A549 (cell line): Measurements from ENCODE around the gene NUDC. TPM values are rescaled to one million over a fixed set of nuclear protein-coding genes. Genes with fewer than 3 reads are reported as not detected.

Experiments used
- BHLHE40 ChIP-seq: IDR thresholded peaks from 2 replicates; pipeline ENCODE4 v1.6.1; 2012; ENCODE audit warnings: low read depth, low read length, inconsistent platforms
- CBX2 ChIP-seq: fragments of 200-600 bp; sonication (generic); IDR thresholded peaks from 2 replicates; pipeline ENCODE4 v1.6.1; 2016; ENCODE audit warnings: low read depth, mild to moderate bottlenecking, borderline replicate concordance
- CEBPB ChIP-seq, 2 experiments: fragments of >200 bp in 1 of 2; sonication (Bioruptor Twin) in 1 of 2; formaldehyde crosslinking in 1 of 2; IDR thresholded peaks; 2 replicates each; pipeline ENCODE4 v1.6.1; 2012 to 2016
- CHD2 ChIP-seq: fragments of 150-350 bp; IDR thresholded peaks from 2 replicates; pipeline ENCODE4 v1.6.1; 2014; ENCODE audit warnings: low read length; ENCODE audit not compliant: partially characterized antibody
- CHD4 ChIP-seq: fragments of 200-600 bp; sonication (generic); IDR thresholded peaks from 2 replicates; pipeline ENCODE4 v1.6.1; 2016; ENCODE audit warnings: antibody characterized with exemption, mild to moderate bottlenecking, borderline replicate concordance
- EHMT2 ChIP-seq: fragments of 200-600 bp; sonication (generic); IDR thresholded peaks from 2 replicates; pipeline ENCODE4 v1.6.1; 2016; ENCODE audit warnings: antibody characterized with exemption, low read depth, mild to moderate bottlenecking, moderate library complexity
- EP300 ChIP-seq, 2 experiments: fragments of >200 bp; sonication (Bioruptor Twin); formaldehyde crosslinking; IDR thresholded peaks; 2 replicates in 1 of 2; 3 replicates in 1 of 2; pipeline ENCODE4 v1.6.1; 2016 to 2017
- ESRRA ChIP-seq: fragments of 150-350 bp; IDR thresholded peaks from 2 replicates; pipeline ENCODE4 v1.6.1; 2014; ENCODE audit warnings: mild to moderate bottlenecking, low read length, borderline replicate concordance
- FOSB ChIP-seq: fragments of 250-450 bp; sonication (Bioruptor Pico); IDR thresholded peaks from 2 replicates; pipeline ENCODE4 v1.5.0; 2020; ENCODE audit warnings: mild to moderate bottlenecking, moderate library complexity
- FOXS1 ChIP-seq: fragments of 250-450 bp; sonication (Bioruptor Pico); IDR thresholded peaks from 2 replicates; pipeline ENCODE4 v1.5.0; 2020; ENCODE audit warnings: mild to moderate bottlenecking, moderate library complexity
- HDAC2 ChIP-seq: fragments of 200-600 bp; sonication (generic); IDR thresholded peaks from 2 replicates; pipeline ENCODE4 v1.6.1; 2016
- HES2 ChIP-seq: fragments of >200 bp; sonication (Bioruptor Twin); formaldehyde crosslinking; IDR thresholded peaks from 2 replicates; pipeline ENCODE4 v1.6.1; 2016
- HOXA7 ChIP-seq: fragments of 250-450 bp; sonication (Bioruptor Pico); IDR thresholded peaks from 2 replicates; pipeline ENCODE4 v1.5.0; 2020; ENCODE audit warnings: mild to moderate bottlenecking, moderate library complexity
- HOXB13 ChIP-seq: fragments of 250-450 bp; sonication (Bioruptor Pico); IDR thresholded peaks from 2 replicates; pipeline ENCODE4 v1.5.0; 2020; ENCODE audit warnings: low read depth, mild to moderate bottlenecking, moderate library complexity
- JUN ChIP-seq, 2 experiments: fragments of >200 bp; sonication (Bioruptor Twin); formaldehyde crosslinking; IDR thresholded peaks; 2 replicates in 1 of 2; 3 replicates in 1 of 2; pipeline ENCODE4 v1.6.1; 2016 to 2017
- KDM5A ChIP-seq: fragments of 200-600 bp; sonication (generic); IDR thresholded peaks from 2 replicates; pipeline ENCODE4 v1.6.1; 2016; ENCODE audit warnings: antibody characterized with exemption, mild to moderate bottlenecking
- MAFK ChIP-seq: fragments of 450-650 bp; IDR thresholded peaks from 2 replicates; pipeline ENCODE4 v1.6.1; 2014; ENCODE audit not compliant: partially characterized antibody
- MAZ ChIP-seq: fragments of 150-350 bp; IDR thresholded peaks from 2 replicates; pipeline ENCODE4 v1.6.1; 2014; ENCODE audit warnings: antibody characterized with exemption, low read depth, low read length, borderline replicate concordance
- MYC ChIP-seq: IDR thresholded peaks from 2 replicates; pipeline ENCODE4 v1.6.1; 2012; ENCODE audit warnings: mild to moderate bottlenecking, inconsistent platforms, low read length, improper control_type of control experiment, borderline replicate concordance
- NFE2L2 ChIP-seq: fragments of 150-350 bp; conservative IDR thresholded peaks from 2 replicates; pipeline ENCODE4 v1.6.1; 2014; ENCODE audit warnings: low read length
- NPAS2 ChIP-seq: fragments of 250-450 bp; sonication (Bioruptor Pico); IDR thresholded peaks from 2 replicates; pipeline ENCODE4 v1.8.0; 2022; ENCODE audit warnings: mild to moderate bottlenecking, moderate library complexity, borderline replicate concordance
- PHF8 ChIP-seq: fragments of 200-600 bp; sonication (generic); IDR thresholded peaks from 2 replicates; pipeline ENCODE4 v1.6.1; 2016; ENCODE audit warnings: low read depth, mild to moderate bottlenecking, antibody characterized with exemption, moderate library complexity, borderline replicate concordance
- POLR2A ChIP-seq: IDR thresholded peaks from 2 replicates; pipeline ENCODE4 v1.6.1; 2012; ENCODE audit warnings: mild to moderate bottlenecking, low read length
- RAD21 ChIP-seq, 2 experiments: fragments of >200 bp in 1 of 2; sonication (Bioruptor Twin) in 1 of 2; formaldehyde crosslinking in 1 of 2; IDR thresholded peaks in 1 of 2; conservative IDR thresholded peaks in 1 of 2; 2 replicates in 1 of 2; 3 replicates in 1 of 2; pipeline ENCODE4 v1.6.1; 2012 to 2018; ENCODE audit warnings: inconsistent platforms in 1 of 2
- RARB ChIP-seq: fragments of 250-450 bp; sonication (Bioruptor Pico); IDR thresholded peaks from 2 replicates; pipeline ENCODE4 v1.8.0; 2021; ENCODE audit warnings: mild to moderate bottlenecking, moderate library complexity
- RNF2 ChIP-seq: fragments of 200-600 bp; sonication (generic); IDR thresholded peaks from 2 replicates; pipeline ENCODE4 v1.6.1; 2016; ENCODE audit warnings: low read depth, mild to moderate bottlenecking, antibody characterized with exemption, moderate library complexity, borderline replicate concordance
- SMC3 ChIP-seq: fragments of >200 bp; sonication (Bioruptor Twin); formaldehyde crosslinking; IDR thresholded peaks from 3 replicates; pipeline ENCODE4 v1.6.1; 2018; ENCODE audit warnings: inconsistent platforms
- SREBF2 ChIP-seq: fragments of 450-650 bp; IDR thresholded peaks from 2 replicates; pipeline ENCODE4 v1.6.1; 2014; ENCODE audit warnings: mild to moderate bottlenecking, moderate library complexity
- TFCP2L1 ChIP-seq: fragments of 250-450 bp; sonication (Bioruptor Pico); IDR thresholded peaks from 2 replicates; pipeline ENCODE4 v1.5.0; 2021; ENCODE audit warnings: mild to moderate bottlenecking
- TP53 ChIP-seq: fragments of 250-450 bp; sonication (Bioruptor Pico); IDR thresholded peaks from 2 replicates; pipeline ENCODE4 v1.5.0; 2021; ENCODE audit warnings: mild to moderate bottlenecking, moderate library complexity
- ZC3H11A ChIP-seq: fragments of 450-650 bp; IDR thresholded peaks from 2 replicates; pipeline ENCODE4 v1.6.1; 2014; ENCODE audit warnings: antibody characterized with exemption, mild to moderate bottlenecking
- ZSCAN20 ChIP-seq: fragments of 250-450 bp; sonication (Bioruptor Pico); IDR thresholded peaks from 2 replicates; pipeline ENCODE4 v1.8.0; 2022; ENCODE audit warnings: mild to moderate bottlenecking, moderate library complexity
- polyA plus RNA-seq, 4 experiments: library from polyadenylated mRNA; depleted of rRNA in 3 of 4; stranded (reverse); fragments of >200 nt; fragmentation: RNase III in 1 of 4; extraction: RNeasy Plus Mini Kit Qiagen cat#74134 plus additional on column Dnase treatment in 1 of 4; gene quantifications; 2 replicates in 3 of 4; 3 replicates in 1 of 4; pipeline ENCODE4 v1.2.3, GENCODE V29; 2011 to 2017
- TF ChIP-seq, protein P1 (sequence below): fragments of 250-450 bp; sonication (Bioruptor Pico); IDR thresholded peaks from 2 replicates; pipeline ENCODE4 v1.5.0; 2021; ENCODE audit warnings: mild to moderate bottlenecking, moderate library complexity, borderline replicate concordance
- TF ChIP-seq, protein P2 (sequence below): fragments of >200 bp; sonication (Bioruptor Twin); formaldehyde crosslinking; IDR thresholded peaks from 3 replicates; pipeline ENCODE4 v1.6.1; 2016
- TF ChIP-seq, protein P3 (sequence below): fragments of 250-450 bp; sonication (Bioruptor Pico); IDR thresholded peaks from 2 replicates; pipeline ENCODE4 v1.5.0; 2020; ENCODE audit warnings: low read depth, mild to moderate bottlenecking, moderate library complexity
- TF ChIP-seq, protein P4 (sequence below): fragments of >200 bp; sonication (Bioruptor Twin); formaldehyde crosslinking; IDR thresholded peaks from 3 replicates; pipeline ENCODE4 v1.5.1; 2016
- TF ChIP-seq, protein P5 (sequence below): fragments of 150-350 bp; IDR thresholded peaks from 2 replicates; pipeline ENCODE4 v1.6.1; 2014; ENCODE audit warnings: low read depth, mild to moderate bottlenecking, low read length

NUDC gene
- polyA plus RNA-seq, 2 of the 4 experiments (the other 2 are of a cell fraction): 79.0 to 133 TPM

DNA sequence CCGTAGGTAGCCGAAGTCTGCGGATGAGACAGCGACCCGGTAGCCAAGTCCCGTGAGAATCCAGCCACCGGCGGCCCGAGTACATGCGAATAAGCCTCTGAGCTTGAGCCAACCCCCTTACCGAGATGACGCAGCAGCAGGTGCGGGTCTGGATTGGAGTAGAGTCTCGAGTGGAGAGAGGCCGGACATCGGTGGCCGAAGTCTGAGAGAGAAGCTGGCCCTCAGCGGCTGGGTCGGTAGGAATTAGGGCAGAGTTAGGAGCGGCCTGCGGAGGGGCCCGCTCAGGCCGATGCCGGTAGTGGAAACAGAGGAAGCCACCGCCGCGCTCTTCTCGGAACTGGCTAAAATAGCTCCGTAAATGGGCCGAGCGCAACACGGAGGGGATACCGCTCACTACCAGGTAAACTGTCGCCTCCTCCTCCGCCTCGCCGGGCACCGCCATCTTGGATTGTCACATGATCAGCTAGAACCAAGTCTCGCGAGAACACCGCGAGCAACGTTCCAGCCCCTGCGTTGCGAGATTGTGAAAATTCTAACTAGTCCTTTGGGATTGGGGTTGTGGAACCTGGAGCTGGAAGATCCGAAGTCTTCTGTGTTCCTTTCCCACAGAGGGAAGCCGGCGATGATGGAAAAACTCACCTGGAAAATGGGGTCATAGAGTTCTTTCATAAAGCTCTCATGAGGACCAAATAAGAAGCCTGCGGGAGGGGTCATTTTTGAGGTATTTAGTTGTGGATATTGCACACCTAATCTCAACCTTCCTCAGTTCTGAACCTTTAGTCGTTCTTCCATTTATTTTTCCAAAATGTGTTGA, 21.3 kb upstream of the NUDC start, which contains the start of gene GPATCH3 (continued):
- TF ChIP-seq HES2 (no peak), TP53 (CRISPR knock-in tag) (no peak), MAZ (no peak), HOXB13 (CRISPR knock-in tag) (no peak), RNF2 (no peak), ESRRA (no peak), HDAC2 (peak; percentile 88; the same call in 1 of the 2 replicates), FOSB (no peak), FOXS1 (no peak), RARB (CRISPR knock-in tag) (no peak), TFCP2L1 (CRISPR knock-in tag) (no peak), EP300 (IDR thresholded peaks at IDR 0.05) (no peak), JUN (IDR thresholded peaks at IDR 0.05) (peak; percentile 37 to 64; a peak in 2 of 5 replicates), SREBF2 (no peak), NPAS2 (CRISPR knock-in tag) (no peak), NFE2L2 (no peak), CBX2 (no peak), MYC (no peak), KDM5A (peak; percentile 99), EHMT2 (no peak), CHD2 (peak; percentile 96), MAFK (no peak), BHLHE40 (no peak), PHF8 (peak; percentile 76), ZSCAN20 (CRISPR knock-in tag) (no peak), SMC3 (no peak), CHD4 (no peak), HOXA7 (no peak), ZC3H11A (no peak), RAD21 (conservative IDR thresholded peaks at IDR 0.05 in 1 of 2, IDR thresholded peaks at IDR 0.05 in 1 of 2) (no peak), POLR2A (peak; percentile 81), CEBPB (IDR thresholded peaks at IDR 0.05) (peak in 1 of 2 experiments; percentile 63; a peak in 1 of 4 replicates)
- TF ChIP-seq, protein P1, sequence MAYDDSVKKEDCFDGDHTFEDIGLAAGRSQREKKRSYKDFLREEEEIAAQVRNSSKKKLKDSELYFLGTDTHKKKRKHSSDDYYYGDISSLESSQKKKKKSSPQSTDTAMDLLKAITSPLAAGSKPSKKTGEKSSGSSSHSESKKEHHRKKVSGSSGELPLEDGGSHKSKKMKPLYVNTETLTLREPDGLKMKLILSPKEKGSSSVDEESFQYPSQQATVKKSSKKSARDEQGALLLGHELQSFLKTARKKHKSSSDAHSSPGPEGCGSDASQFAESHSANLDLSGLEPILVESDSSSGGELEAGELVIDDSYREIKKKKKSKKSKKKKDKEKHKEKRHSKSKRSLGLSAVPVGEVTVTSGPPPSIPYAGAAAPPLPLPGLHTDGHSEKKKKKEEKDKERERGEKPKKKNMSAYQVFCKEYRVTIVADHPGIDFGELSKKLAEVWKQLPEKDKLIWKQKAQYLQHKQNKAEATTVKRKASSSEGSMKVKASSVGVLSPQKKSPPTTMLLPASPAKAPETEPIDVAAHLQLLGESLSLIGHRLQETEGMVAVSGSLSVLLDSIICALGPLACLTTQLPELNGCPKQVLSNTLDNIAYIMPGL (CRISPR knock-in tag): no peak
- TF ChIP-seq, protein P2, sequence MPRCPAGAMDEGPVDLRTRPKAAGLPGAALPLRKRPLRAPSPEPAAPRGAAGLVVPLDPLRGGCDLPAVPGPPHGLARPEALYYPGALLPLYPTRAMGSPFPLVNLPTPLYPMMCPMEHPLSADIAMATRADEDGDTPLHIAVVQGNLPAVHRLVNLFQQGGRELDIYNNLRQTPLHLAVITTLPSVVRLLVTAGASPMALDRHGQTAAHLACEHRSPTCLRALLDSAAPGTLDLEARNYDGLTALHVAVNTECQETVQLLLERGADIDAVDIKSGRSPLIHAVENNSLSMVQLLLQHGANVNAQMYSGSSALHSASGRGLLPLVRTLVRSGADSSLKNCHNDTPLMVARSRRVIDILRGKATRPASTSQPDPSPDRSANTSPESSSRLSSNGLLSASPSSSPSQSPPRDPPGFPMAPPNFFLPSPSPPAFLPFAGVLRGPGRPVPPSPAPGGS: 0 out of 3 replicates have a peak, but pooled peaks have one; percentile 41
- TF ChIP-seq, protein P3, sequence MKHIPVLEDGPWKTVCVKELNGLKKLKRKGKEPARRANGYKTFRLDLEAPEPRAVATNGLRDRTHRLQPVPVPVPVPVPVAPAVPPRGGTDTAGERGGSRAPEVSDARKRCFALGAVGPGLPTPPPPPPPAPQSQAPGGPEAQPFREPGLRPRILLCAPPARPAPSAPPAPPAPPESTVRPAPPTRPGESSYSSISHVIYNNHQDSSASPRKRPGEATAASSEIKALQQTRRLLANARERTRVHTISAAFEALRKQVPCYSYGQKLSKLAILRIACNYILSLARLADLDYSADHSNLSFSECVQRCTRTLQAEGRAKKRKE (CRISPR knock-in tag): no peak
- TF ChIP-seq, protein P4, sequence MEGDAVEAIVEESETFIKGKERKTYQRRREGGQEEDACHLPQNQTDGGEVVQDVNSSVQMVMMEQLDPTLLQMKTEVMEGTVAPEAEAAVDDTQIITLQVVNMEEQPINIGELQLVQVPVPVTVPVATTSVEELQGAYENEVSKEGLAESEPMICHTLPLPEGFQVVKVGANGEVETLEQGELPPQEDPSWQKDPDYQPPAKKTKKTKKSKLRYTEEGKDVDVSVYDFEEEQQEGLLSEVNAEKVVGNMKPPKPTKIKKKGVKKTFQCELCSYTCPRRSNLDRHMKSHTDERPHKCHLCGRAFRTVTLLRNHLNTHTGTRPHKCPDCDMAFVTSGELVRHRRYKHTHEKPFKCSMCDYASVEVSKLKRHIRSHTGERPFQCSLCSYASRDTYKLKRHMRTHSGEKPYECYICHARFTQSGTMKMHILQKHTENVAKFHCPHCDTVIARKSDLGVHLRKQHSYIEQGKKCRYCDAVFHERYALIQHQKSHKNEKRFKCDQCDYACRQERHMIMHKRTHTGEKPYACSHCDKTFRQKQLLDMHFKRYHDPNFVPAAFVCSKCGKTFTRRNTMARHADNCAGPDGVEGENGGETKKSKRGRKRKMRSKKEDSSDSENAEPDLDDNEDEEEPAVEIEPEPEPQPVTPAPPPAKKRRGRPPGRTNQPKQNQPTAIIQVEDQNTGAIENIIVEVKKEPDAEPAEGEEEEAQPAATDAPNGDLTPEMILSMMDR: no peak
- TF ChIP-seq, protein P5, sequence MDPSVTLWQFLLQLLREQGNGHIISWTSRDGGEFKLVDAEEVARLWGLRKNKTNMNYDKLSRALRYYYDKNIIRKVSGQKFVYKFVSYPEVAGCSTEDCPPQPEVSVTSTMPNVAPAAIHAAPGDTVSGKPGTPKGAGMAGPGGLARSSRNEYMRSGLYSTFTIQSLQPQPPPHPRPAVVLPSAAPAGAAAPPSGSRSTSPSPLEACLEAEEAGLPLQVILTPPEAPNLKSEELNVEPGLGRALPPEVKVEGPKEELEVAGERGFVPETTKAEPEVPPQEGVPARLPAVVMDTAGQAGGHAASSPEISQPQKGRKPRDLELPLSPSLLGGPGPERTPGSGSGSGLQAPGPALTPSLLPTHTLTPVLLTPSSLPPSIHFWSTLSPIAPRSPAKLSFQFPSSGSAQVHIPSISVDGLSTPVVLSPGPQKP: no peak
